Urothelium cell line (cell line): Measurements from ENCODE around the gene VMAC.

ENCODE experiments used
- DNase-seq: peaks from one replicate; pipeline ENCODE4 v3.0.0; 2011; ENCODE audit warnings: low spot score, mixed read lengths
- FAIRE-seq: peaks from 2 replicates; lab custom pipeline; 2011; peaks lifted over from hg19 to GRCh38; lab: Jason Lieb, UNC

The VMAC gene

GRCh38 chr19:5949792-5950305 is 45.2 kb downstream of the VMAC start:
- DNase-seq (no peak), FAIRE-seq (no peak)

GRCh38 chr19:5950741-5951140 is 46.1 kb downstream of the VMAC start:
- no peak for DNase-seq
- FAIRE-seq: no peak

DNA sequence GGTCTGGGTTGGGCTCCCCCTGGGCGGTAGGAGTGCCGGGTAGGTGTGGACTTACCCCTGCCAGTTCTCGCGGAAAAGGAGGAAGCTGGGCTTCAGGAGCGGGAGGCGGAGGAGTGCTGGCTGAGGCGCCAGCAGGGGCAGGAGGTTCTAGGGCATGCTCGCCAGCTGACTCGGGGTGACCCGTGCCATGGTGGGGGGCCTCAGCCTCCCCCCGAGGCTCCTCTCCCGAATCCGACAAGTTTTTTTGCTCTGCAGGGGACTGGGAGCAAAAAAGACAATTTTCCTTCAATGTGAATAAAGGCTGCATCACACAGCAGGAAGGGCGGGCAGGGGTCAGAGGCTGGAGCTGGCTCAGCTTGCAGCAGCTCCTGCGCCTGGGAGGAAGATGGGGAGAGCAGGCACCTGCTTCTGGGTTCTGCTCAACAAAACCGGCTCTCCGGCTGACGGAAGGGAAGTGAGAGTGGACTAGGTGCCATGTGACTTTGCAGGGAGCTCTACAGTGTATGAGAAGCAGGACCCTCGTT is 46.7 kb downstream of the VMAC start:
- DNase-seq (no peak), FAIRE-seq (no peak)

DNA sequence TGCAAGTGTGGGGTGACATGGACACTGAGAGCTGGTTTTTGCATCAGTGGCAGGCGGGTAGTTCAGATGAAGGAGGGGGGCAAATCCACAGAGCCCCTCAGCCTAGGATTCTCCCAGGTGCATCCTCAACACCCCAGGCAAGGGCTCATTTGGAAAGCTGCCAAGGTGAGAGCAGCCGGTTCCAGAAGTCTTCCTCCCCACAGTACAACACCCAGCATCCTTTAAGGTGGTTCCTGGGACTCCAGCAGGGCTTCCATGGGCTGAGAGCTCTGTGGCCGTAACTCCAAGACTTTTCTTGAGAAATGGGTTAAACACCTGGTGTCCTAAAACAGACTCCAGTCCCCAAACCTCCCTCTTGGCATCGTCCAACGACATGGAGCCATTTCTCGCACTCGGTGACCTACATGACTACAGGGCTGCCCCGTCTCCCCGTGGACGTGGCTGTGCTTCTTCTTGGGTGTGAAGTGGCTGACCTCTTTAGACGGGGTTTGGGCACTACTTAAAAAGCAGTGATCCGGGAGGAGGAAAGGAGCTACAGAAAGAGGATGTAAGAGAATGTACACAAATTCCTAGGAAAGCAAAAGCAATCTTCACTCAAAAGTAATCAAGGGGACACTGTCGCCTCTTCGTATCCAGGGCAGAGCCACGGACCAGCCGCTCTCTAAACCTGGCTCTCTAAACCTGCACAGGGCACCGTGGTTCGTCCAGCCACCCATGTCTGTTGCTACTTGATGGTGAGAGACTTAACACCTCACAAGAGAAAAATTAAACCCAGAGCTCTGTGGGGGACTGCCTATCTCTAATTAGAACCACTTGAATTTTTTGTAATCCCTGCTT is 47.7 kb downstream of the VMAC start:
- DNase-seq: no peak
- no peak for FAIRE-seq

DNA sequence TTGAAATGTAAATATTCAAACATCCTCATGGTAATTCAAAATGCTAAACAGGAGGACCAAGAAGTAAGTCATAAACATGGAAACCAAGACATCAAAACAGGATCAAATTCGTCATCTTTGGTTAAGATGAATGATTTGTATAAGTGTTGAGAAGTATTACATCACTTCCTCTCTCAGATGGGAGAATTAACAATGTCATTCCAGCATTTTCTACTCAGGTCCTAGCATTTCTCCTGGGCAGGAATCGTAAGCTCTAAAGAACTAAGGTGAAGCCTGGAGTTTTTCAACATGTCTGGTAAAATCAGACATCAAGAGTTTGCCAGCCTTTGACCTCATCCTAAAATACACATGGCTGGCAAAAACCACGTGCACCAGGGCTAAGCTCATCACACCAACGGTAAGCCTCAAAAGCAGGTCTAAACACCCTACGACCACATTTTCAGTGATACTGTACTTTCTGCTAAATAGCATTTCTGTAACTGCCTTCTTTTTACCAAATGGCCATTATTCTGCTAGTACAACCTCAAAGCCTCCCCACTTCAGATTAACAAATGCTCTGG is 48.4 kb downstream of the VMAC start:
- no peak for DNase-seq
- no peak for FAIRE-seq

DNA sequence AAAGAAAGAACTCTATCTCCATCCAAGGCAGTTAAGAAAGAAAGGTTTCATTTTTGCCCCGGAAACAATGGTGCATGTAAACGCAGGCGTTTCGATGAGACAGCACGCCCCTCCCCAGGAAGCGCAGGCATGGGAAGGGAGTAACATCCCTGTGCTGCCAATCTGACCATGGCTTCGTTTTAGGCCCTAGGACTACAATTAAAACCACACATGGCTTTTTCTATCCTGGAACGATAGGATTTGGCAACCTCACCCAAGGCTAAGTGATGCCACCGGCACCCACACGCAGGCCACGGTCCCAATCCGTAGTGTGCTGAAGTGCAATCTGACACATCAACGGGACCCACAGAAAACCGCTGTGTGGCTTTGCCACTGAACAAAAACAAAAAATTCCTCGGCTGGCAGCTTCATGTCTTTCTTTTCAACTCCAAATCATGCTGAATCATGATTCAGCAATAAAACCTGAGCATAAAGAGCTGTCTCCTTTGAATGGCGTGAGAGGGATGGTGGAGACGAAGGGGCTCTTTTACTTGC is 49.1 kb downstream of the VMAC start:
- FAIRE-seq (no peak), DNase-seq (no peak)

DNA sequence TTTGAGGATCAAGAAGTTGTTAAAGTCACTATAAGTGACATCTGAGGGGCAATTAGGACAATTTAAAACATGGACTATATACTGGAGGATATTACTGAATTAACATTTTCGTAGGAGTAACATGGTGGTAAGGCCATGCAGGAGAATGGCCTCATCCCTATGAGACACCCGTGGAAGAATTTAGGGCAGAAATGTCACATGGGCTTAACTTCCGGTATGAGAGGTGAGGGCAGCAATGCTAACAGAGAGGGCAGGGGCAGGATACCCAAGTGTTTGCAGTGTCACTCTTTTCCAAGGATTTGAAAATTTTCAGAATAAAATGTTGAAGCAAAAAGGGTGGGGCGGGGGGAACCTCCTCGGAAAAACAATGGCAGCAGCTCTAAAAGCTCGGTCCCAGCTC is 49.6 kb downstream of the VMAC start:
- DNase-seq: no peak
- no peak for FAIRE-seq

- FAIRE-seq (no peak), DNase-seq (no peak)
These were observed 50.9 kb downstream of the VMAC start for GRCh38 chr19:5955636-5955935.

DNA sequence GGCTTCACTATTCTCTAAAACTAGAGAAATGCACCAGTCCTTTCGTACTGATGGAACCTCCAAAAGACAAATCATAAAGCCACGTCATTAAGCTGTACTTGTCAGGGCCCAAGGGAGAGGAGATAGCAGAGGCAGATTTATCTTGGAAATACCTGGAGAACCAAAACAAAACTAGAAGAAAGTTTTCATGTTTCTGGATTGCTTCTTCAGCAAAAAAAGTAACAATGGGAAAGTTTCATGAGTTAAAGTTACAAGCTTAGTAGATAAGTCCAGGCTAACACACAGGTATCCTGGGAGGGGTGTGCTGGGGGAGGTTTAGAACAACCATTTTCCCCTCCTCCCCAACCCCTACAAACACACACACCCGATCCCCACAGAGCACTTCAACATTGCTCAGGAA is 51.7 kb downstream of the VMAC start:
- DNase-seq: no peak
- no peak for FAIRE-seq

DNA sequence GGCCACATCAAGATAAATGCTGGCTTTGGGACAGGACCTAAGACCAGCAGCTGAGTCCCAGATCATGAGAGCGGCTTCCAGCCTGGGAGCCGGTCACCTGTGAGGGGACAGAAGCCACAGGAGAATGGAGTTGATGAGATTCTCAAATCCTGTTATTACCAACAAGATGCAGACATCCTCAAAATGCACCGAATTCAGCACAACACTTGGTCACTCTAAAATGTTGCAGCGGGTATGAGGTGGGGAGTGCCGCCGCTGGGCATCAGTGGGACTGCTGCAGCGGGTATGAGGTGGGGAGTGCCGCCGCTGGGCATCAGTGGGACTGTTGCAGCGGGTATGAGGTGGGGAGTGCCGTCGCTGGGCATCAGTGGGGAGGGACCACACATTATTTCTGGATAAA is 52.1 kb downstream of the VMAC start:
- FAIRE-seq: no peak
- no peak for DNase-seq

DNA sequence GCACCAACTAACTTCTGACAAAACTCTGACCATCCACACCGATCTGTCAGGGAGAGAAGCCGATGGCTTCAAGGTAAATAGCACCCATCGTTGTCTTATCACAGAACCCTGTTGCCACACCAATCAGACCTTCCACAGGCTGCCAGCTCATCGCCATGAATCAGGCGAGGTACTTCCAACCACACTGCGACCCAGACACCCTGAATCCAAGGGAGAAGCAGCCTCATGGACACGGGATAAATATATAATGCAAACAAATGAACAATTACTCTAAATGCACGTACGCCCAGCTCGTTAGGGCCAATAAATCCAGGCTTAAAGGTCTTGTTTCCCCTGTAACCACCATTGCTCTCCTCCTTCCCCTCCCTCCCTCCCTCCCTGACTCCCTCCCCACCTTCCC is 52.5 kb downstream of the VMAC start:
- FAIRE-seq: no peak

GRCh38 chr19:5958074-5958850 is 53.6 kb downstream of the VMAC start:
- no peak for FAIRE-seq
- no peak for DNase-seq

More for the DNA sequence above, 52.5 kb downstream of the VMAC start:
- no peak for DNase-seq

DNA sequence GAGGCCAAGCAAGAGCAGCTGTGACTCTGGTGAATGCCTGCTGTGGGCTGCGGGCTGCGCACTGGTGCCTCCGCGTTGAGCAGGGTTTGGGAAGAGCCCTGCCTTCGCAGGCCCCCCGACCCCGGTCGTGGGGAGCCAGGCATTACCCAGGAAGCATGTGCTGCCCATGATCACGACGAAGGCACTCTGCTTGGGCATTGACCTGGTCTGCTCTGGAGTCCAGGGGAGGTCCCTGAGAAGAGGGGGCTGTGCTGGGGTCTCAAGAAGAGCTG is 54.1 kb downstream of the VMAC start:
- DNase-seq (no peak), FAIRE-seq (no peak)

GRCh38 chr19:5959260-5960004 is 54.8 kb downstream of the VMAC start:
- FAIRE-seq: no peak

More at GRCh38 chr19:5959260-5960004, 54.8 kb downstream of the VMAC start:
- no peak for DNase-seq
